Measurements from ENCODE around the gene MPIG6B.

The MPIG6B gene

GRCh38 chr6:31719001-31719400 lies 4.2 kb upstream of the MPIG6B start:
- Histone ChIP-seq H3K36me3 (ENCODE audit: insufficient read depth, low read length) (no peaks in the 10 kb centered on the region), H3K4me3 (ENCODE audit: low read length) (no peak overlapping the region), H3K4me1 (ENCODE audit: insufficient read depth, low read length) (peaks cover 5% of the 10 kb centered on the region), H3K9me3 (ENCODE audit: low read length) (no peaks in the 10 kb centered on the region), H2AFZ (ENCODE audit: low read depth, low read length) (no peak overlapping the region), H3K27me3 (ENCODE audit: insufficient read depth, low read length) (no peaks in the 10 kb centered on the region)

- no peaks in the 10 kb centered on the region for H3K4me1 ChIP-seq (ENCODE audit: insufficient read depth, low read length)
- H3K36me3 ChIP-seq (ENCODE audit: insufficient read depth, low read length), result peaks cover 3% of the 10 kb centered on the region
- no peak overlapping the region for H3K4me3 ChIP-seq (ENCODE audit: low read length)
- no peaks in the 10 kb centered on the region for H3K9me3 ChIP-seq (ENCODE audit: low read length)
- no peak overlapping the region for H2AFZ ChIP-seq (ENCODE audit: low read depth, low read length)
- no peaks in the 10 kb centered on the region for H3K27me3 ChIP-seq (ENCODE audit: insufficient read depth, low read length)
These were observed 2.9 kb upstream of the MPIG6B start for GRCh38 chr6:31720196-31720770.

- Histone ChIP-seq H3K4me3 (ENCODE audit: low read length) (no peak within 1 kb of the TSS), H3K27me3 (ENCODE audit: insufficient read depth, low read length) (no peaks in the 10 kb centered on the region), H3K36me3 (ENCODE audit: insufficient read depth, low read length) (peaks cover 12% of the 10 kb centered on the region), H2AFZ (ENCODE audit: low read depth, low read length) (no peak within 1 kb of the TSS), H3K9me3 (ENCODE audit: low read length) (no peaks in the 10 kb centered on the region), H3K4me1 (ENCODE audit: insufficient read depth, low read length) (no peaks in the 10 kb centered on the region)
These were observed 1.7 kb upstream of the MPIG6B start, which contains the start of gene LY6G6C for GRCh38 chr6:31721351-31722020. Gene LY6G6C, minus strand, starts transcription at chr6:31721746. Its CDS starts 67 bp downstream, at chr6:31721679.

- H3K4me1 ChIP-seq (ENCODE audit: insufficient read depth, low read length), result no peaks in the 10 kb centered on the region
- H3K27me3 ChIP-seq (ENCODE audit: insufficient read depth, low read length), result no peaks in the 10 kb centered on the region
- no peaks in the 10 kb centered on the region for H3K9me3 ChIP-seq (ENCODE audit: low read length)
- no peak overlapping the region for H3K4me3 ChIP-seq (ENCODE audit: low read length)
- peaks cover 19% of the 10 kb centered on the region for H3K36me3 ChIP-seq (ENCODE audit: insufficient read depth, low read length)
- no peak overlapping the region for H2AFZ ChIP-seq (ENCODE audit: low read depth, low read length)
These were observed 1.0 kb upstream of the MPIG6B start for GRCh38 chr6:31722173-31722572.

GRCh38 chr6:31723980-31724691 lies 963 bp downstream of the MPIG6B start:
- Histone ChIP-seq H3K4me3 (ENCODE audit: low read length) (no peak overlapping the region), H3K36me3 (ENCODE audit: insufficient read depth, low read length) (peaks cover 33% of the 10 kb centered on the region), H2AFZ (ENCODE audit: low read depth, low read length) (no peak overlapping the region), H3K9me3 (ENCODE audit: low read length) (no peaks in the 10 kb centered on the region), H3K27me3 (ENCODE audit: insufficient read depth, low read length) (no peaks in the 10 kb centered on the region), H3K4me1 (ENCODE audit: insufficient read depth, low read length) (peaks cover 7% of the 10 kb centered on the region)

- H3K36me3 ChIP-seq (ENCODE audit: insufficient read depth, low read length), result peaks cover 35% of the 10 kb centered on the region
- no peaks in the 10 kb centered on the region for H3K9me3 ChIP-seq (ENCODE audit: low read length)
- no peaks in the 10 kb centered on the region for H3K27me3 ChIP-seq (ENCODE audit: insufficient read depth, low read length)
- no peak overlapping the region for H2AFZ ChIP-seq (ENCODE audit: low read depth, low read length)
- H3K4me3 ChIP-seq (ENCODE audit: low read length), result no peak overlapping the region
- H3K4me1 ChIP-seq (ENCODE audit: insufficient read depth, low read length), result peaks cover 13% of the 10 kb centered on the region
These were observed 2.6 kb downstream of the MPIG6B start for GRCh38 chr6:31725502-31726350.

- no peaks in the 10 kb centered on the region for H3K9me3 ChIP-seq (ENCODE audit: low read length)
- no peak overlapping the region for H2AFZ ChIP-seq (ENCODE audit: low read depth, low read length)
- peaks cover 16% of the 10 kb centered on the region for H3K4me1 ChIP-seq (ENCODE audit: insufficient read depth, low read length)
- peaks cover 46% of the 10 kb centered on the region for H3K36me3 ChIP-seq (ENCODE audit: insufficient read depth, low read length)
- no peak overlapping the region for H3K4me3 ChIP-seq (ENCODE audit: low read length)
- H3K27me3 ChIP-seq (ENCODE audit: insufficient read depth, low read length), result no peaks in the 10 kb centered on the region
These were observed 4.0 kb downstream of the MPIG6B start for GRCh38 chr6:31727034-31727716.

GRCh38 chr6:31727717-31728671 lies 4.8 kb downstream of the MPIG6B start:
- Histone ChIP-seq H3K4me1 (ENCODE audit: insufficient read depth, low read length) (peaks cover 16% of the 10 kb centered on the region), H3K4me3 (ENCODE audit: low read length) (peak overlapping the region; percentile 87), H2AFZ (ENCODE audit: low read depth, low read length) (no peak overlapping the region), H3K9me3 (ENCODE audit: low read length) (no peaks in the 10 kb centered on the region), H3K36me3 (ENCODE audit: insufficient read depth, low read length) (peaks cover 49% of the 10 kb centered on the region), H3K27me3 (ENCODE audit: insufficient read depth, low read length) (no peaks in the 10 kb centered on the region)

GRCh38 chr6:31728767-31729514 lies 5.8 kb downstream of the MPIG6B start, which contains the start of gene DDAH2:
Gene DDAH2, minus strand, starts transcription at chr6:31729299. Its CDS starts 138 bp downstream, at chr6:31729161.
- Histone ChIP-seq H3K9me3 (ENCODE audit: low read length) (no peaks in the 10 kb centered on the region), H2AFZ (ENCODE audit: low read depth, low read length) (no peak within 1 kb of the TSS), H3K36me3 (ENCODE audit: insufficient read depth, low read length) (peaks cover 58% of the 10 kb centered on the region), H3K4me1 (ENCODE audit: insufficient read depth, low read length) (peaks cover 16% of the 10 kb centered on the region), H3K4me3 (ENCODE audit: low read length) (peak within 1 kb of the TSS; percentile 87), H3K27me3 (ENCODE audit: insufficient read depth, low read length) (no peaks in the 10 kb centered on the region)

- Histone ChIP-seq H2AFZ (ENCODE audit: low read depth, low read length) (no peak overlapping the region), H3K4me3 (ENCODE audit: low read length) (peak overlapping the region; percentile 87), H3K27me3 (ENCODE audit: insufficient read depth, low read length) (no peaks in the 10 kb centered on the region), H3K9me3 (ENCODE audit: low read length) (no peaks in the 10 kb centered on the region), H3K36me3 (ENCODE audit: insufficient read depth, low read length) (peaks cover 60% of the 10 kb centered on the region), H3K4me1 (ENCODE audit: insufficient read depth, low read length) (peaks cover 22% of the 10 kb centered on the region)
These were observed 6.4 kb downstream of the MPIG6B start for GRCh38 chr6:31729515-31729978.

- H3K9me3 ChIP-seq (ENCODE audit: low read length), result no peaks in the 10 kb centered on the region
- peaks cover 27% of the 10 kb centered on the region for H3K4me1 ChIP-seq (ENCODE audit: insufficient read depth, low read length)
- peaks cover 59% of the 10 kb centered on the region for H3K36me3 ChIP-seq (ENCODE audit: insufficient read depth, low read length)
- no peak overlapping the region for H2AFZ ChIP-seq (ENCODE audit: low read depth, low read length)
- H3K4me3 ChIP-seq (ENCODE audit: low read length), result peak overlapping the region; percentile 87
- H3K27me3 ChIP-seq (ENCODE audit: insufficient read depth, low read length), result no peaks in the 10 kb centered on the region
These were observed 6.9 kb downstream of the MPIG6B start for GRCh38 chr6:31729979-31730630.

All from neuron (in vitro differentiated cells).